Middle frontal gyrus (tissue), 1 donor: ENCODE results near the gene CMTM1.

Experiments used
- DNase-seq: peaks from one replicate; pipeline ENCODE4 v3.0.0-alpha.2; 2015; ENCODE audit warnings: low spot score; ENCODE audit errors: extremely low spot score

Gene CMTM1

GRCh38 chr16:66538910-66539309, 27.3 kb upstream of the CMTM1 start:
- DNase-seq, result no peak

DNA sequence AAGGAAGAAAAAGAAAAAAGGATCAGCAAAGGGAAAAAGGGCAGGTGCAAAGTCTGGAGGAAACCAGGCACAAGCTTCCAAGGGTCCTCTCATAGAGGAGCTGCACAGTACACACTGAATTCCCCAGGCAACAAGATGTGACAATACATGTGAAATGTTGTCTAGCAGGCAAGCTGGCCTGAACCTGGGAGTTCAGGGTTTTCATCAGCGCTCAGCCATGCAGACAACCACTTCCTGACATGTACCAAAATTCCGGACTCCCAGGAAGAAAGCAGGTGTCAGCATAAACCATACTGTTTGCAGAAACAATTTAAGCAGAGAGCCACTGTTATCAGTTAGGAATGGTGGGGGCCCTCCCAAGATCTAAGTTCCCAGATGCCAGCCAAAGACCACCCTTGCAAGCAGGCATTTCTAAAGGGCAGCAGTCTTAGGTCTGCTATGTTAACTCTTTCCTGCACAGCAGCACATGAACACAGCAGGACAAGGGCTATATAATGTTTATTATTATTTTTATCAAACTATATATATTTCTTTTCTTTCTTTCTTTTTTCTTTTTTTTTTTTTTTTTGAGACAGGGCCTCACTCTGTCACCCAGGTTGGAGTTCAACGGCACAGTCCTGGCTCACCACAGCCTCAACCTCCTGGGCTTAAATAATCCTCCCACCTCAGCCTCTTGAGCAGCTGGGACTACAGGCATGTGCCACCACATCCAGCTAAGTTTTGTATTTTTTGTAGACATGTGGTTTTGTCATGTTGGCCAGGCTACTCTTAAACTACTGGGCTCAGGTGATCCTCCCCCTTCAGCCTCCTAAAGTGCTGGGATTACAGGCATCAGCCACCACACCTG, 26.4 kb upstream of the CMTM1 start:
- DNase-seq, result no peak

- DNase-seq, result no peak
Measured at GRCh38 chr16:66541388-66542355, 24.6 kb upstream of the CMTM1 start.

- DNase-seq, result no peak
Measured at GRCh38 chr16:66542396-66542795, 23.8 kb upstream of the CMTM1 start.

DNA sequence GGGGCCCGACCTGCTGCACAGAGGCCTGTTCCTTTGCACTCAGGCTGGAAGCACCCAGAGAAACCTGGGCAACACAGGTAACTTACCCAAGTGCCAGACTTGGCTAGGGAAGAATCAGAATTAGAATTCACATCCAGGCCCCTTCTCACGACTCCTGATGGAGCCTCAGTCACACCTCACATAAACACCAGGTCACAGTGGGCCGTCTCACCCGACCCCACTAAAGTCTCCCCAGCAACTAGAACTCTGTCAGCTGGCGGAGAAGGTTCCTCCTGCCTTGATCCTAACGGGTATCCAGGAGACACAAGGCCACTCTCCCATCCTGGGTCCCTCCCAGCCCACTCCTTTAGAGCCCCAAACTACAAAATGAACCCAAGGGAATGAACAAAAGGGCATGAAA, 22.7 kb upstream of the CMTM1 start:
- no peak for DNase-seq

GRCh38 chr16:66544016-66544757, 22.1 kb upstream of the CMTM1 start:
- DNase-seq, result no peak

GRCh38 chr16:66547101-66547989, 18.9 kb upstream of the CMTM1 start:
- DNase-seq, result no peak

- no peak for DNase-seq
Measured at GRCh38 chr16:66548068-66548467, 18.2 kb upstream of the CMTM1 start.

DNA sequence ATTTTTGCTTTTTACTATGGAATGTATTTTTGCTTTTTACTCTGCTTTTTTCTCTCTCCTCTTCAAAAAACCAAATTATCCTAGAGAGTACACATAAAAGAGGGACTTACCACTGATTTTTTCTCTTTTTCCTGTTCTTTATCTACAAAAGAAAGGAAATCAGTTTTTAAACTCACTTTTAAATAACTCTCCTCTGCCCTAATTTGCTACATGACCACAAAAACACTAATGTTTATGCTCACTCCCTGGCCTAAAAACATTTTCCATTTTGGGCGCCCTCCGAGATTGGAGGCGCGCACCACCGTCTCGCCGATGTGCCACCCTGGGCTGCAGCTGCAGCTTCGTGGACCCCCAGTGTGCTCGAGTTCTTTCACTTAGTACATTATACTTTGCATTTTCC, 17.4 kb upstream of the CMTM1 start:
- DNase-seq, result no peak

DNA sequence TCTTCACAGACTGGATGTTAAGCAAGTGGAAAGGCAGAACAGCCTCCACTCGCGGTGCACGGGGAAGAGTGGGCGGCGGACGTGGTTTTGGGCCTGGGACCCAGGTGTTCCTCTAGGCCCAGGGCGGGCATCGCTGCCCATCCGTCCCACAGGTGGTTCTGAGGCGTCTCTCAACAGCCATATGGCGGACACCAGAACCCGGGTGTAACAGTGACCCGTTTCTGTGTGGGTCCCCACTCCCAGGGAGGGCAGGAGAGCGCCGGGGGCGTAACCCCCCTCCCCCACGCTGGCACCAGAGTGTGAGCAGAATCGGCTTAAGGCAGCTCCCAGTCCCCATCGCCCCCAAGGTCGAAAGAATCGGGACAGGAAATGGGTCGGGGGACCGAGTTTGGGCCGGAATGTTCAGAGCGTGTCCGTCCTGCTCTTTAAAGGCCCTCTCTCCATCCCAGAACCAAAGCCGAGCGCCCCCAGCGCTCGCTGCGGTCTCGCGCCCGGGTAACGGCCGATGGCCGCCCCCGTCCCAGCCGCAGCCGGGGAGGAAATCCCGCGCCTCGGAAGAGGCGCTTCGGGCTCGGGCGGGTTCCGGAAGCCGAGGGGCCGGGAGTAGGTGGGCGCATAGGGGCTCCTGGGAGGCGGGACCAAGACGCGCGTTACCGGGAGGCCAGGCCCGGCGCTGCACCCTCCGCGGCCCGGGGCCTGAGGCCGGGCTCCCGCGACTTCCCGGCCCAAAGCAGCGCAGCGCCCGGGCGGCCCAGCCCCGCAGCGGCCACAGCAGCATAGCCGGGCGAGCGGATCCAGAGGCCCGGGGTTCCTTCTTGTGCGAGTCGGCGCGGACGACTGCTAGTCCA, 16.7 kb upstream of the CMTM1 start, which contains the start of gene TK2:
Gene TK2 (minus strand): TSS at position 839 of the 848 bp plus-strand sequence. CDS start 61 bp downstream, at position 778.
- DNase-seq, result peak; percentile 50

GRCh38 chr16:66551348-66551759, 14.9 kb upstream of the CMTM1 start:
- no peak for DNase-seq

DNA sequence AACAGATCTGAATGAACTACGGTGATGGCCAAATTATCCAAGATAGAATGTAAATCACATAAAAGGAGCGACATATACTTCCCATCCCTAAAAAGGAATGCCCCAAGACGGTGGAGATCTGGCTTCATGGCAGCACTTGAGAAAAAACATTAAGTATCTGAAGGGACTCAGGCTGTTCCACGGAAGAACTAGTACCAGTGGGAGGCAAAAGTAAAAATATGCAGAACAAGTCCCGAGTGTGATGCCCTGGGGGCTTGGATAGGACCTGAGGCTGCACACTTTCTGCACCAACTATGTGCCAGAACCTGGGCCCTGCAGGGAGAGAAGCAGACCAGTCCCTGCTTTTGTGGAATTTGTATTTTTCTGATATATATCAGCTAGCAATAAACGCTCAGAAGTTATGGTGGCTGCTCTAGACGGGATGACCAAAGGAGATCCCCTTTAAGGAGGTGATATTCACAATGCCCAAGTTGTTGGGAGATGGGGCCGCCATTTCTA, 14.4 kb upstream of the CMTM1 start:
- no peak for DNase-seq

GRCh38 chr16:66552286-66553177, 13.7 kb upstream of the CMTM1 start, which contains the start of gene CKLF:
TSS of gene CKLF (plus strand) at chr16:66552576. CDS start at chr16:66552716, 140 bp downstream.
- peak; percentile 88 for DNase-seq

DNA sequence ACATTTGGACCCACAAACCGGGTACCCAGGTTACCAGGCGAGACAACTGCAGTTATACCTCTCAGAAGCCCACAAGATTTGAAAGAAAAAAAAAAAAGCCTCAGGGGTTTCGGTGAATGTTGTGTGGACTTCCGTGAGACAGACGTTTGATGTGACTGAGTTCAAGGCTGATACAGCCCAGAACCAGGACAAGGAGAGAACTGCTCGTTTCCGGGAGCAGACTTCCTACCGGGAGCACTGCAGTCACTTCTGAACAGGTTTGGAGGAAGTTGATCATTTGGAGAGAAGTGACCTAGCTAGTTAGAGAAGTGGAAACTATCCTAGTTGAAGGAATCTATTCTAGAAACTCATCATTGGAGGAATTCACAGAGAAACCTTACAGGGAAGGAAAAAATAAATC, 13.0 kb upstream of the CMTM1 start:
- no peak for DNase-seq

DNA sequence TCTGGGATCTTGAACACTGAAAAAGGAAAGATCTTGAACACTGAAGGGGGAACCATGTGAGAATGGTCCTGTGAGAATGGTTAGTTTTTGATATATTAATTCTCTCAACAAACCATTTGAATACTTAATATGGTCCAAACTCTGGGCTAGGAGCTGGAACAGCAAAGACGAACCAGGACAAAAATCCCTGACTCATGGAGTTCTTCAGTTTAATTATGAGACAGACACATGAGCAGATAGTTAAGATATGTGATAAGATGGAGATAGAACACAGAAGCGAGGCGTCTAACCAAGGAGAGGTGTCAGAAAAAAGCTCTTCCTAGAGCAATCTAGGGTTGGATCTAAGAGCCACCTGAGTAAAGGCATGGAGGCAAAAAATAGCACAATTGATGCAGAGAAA, 12.2 kb upstream of the CMTM1 start:
- DNase-seq, result no peak

- no peak for DNase-seq
Measured at GRCh38 chr16:66554495-66554894, 11.7 kb upstream of the CMTM1 start.

GRCh38 chr16:66560107-66560506, 6.1 kb upstream of the CMTM1 start:
- DNase-seq, result no peak
